HEK293 (cell line): ENCODE data around the gene ZNF513.

ENCODE experiments used
- BCL11B ChIP-seq: fragments of 450-650 bp; formaldehyde crosslinking; IDR thresholded peaks from 2 replicates; pipeline ENCODE4 v1.5.1; 2016; ENCODE audit warnings: low read depth, missing biosample characterization, missing genetic modification characterization
- FEZF1 ChIP-seq: fragments of 450-650 bp; formaldehyde crosslinking; IDR thresholded peaks from 2 replicates; pipeline ENCODE4 v1.5.1; 2016; ENCODE audit warnings: missing biosample characterization, missing genetic modification characterization
- HOXD13 ChIP-seq: sonication (generic); formaldehyde crosslinking; IDR thresholded peaks from 2 replicates; pipeline ENCODE4 v1.8.0; 2022; ENCODE audit warnings: missing genetic modification reagents, borderline replicate concordance
- INSM2 ChIP-seq: fragments of 450-650 bp; formaldehyde crosslinking; IDR thresholded peaks from 2 replicates; pipeline ENCODE4 v1.5.1; 2016; ENCODE audit warnings: missing biosample characterization, missing genetic modification characterization
- PRDM10 ChIP-seq: fragments of 450-650 bp; formaldehyde crosslinking; IDR thresholded peaks from 2 replicates; pipeline ENCODE4 v1.5.1; 2016; ENCODE audit warnings: missing biosample characterization, missing genetic modification characterization
- SP7 ChIP-seq: fragments of 450-650 bp; formaldehyde crosslinking; IDR thresholded peaks from 2 replicates; pipeline ENCODE4 v1.5.1; 2016; ENCODE audit warnings: missing biosample characterization, missing genetic modification characterization
- ZBTB10 ChIP-seq: fragments of 450-650 bp; formaldehyde crosslinking; IDR thresholded peaks from 2 replicates; pipeline ENCODE4 v1.5.1; 2016; ENCODE audit warnings: missing biosample characterization, missing genetic modification characterization
- ZBTB11 ChIP-seq: fragments of 450-650 bp; formaldehyde crosslinking; conservative IDR thresholded peaks from 2 replicates; pipeline ENCODE4 v1.5.1; 2016; ENCODE audit warnings: low read depth, missing biosample characterization, missing genetic modification characterization
- ZEB2 ChIP-seq: fragments of 450-650 bp; formaldehyde crosslinking; IDR thresholded peaks from 2 replicates; pipeline ENCODE4 v1.5.1; 2016; ENCODE audit warnings: missing biosample characterization, missing genetic modification characterization
- ZFP37 ChIP-seq: fragments of 450-650 bp; formaldehyde crosslinking; IDR thresholded peaks from 2 replicates; pipeline ENCODE4 v1.5.1; 2016; ENCODE audit warnings: missing biosample characterization, missing genetic modification characterization
- ZNF211 ChIP-seq: fragments of 450-650 bp; formaldehyde crosslinking; IDR thresholded peaks from 2 replicates; pipeline ENCODE4 v1.5.1; 2016; ENCODE audit warnings: low read depth, missing biosample characterization, missing genetic modification characterization
- ZNF302 ChIP-seq: fragments of 450-650 bp; formaldehyde crosslinking; IDR thresholded peaks from 2 replicates; pipeline ENCODE4 v1.5.1; 2016; ENCODE audit warnings: missing biosample characterization, missing genetic modification characterization, low read depth
- ZNF398 ChIP-seq: fragments of 450-650 bp; formaldehyde crosslinking; IDR thresholded peaks from 2 replicates; pipeline ENCODE4 v1.5.1; 2017; ENCODE audit warnings: missing biosample characterization, missing genetic modification characterization
- ZNF423 ChIP-seq: fragments of 450-650 bp; formaldehyde crosslinking; IDR thresholded peaks from 2 replicates; pipeline ENCODE4 v1.5.1; 2016; ENCODE audit warnings: missing biosample characterization, missing genetic modification characterization
- ZNF548 ChIP-seq: fragments of 450-650 bp; formaldehyde crosslinking; IDR thresholded peaks from 2 replicates; pipeline ENCODE4 v1.5.1; 2016; ENCODE audit warnings: missing biosample characterization, missing genetic modification characterization
- ZNF610 ChIP-seq: fragments of 450-650 bp; formaldehyde crosslinking; IDR thresholded peaks from 2 replicates; pipeline ENCODE4 v1.5.1; 2016; ENCODE audit warnings: missing biosample characterization, missing genetic modification characterization, borderline replicate concordance
- ZNF660 ChIP-seq: fragments of 450-650 bp; IDR thresholded peaks from 2 replicates; pipeline ENCODE4 v1.5.1; 2018; ENCODE audit warnings: missing biosample characterization, mild to moderate bottlenecking, missing genetic modification characterization
- ZNF704 ChIP-seq: fragments of 450-650 bp; formaldehyde crosslinking; IDR thresholded peaks from 2 replicates; pipeline ENCODE4 v1.5.1; 2016; ENCODE audit warnings: missing biosample characterization, missing genetic modification characterization
- ZNF776 ChIP-seq: fragments of 450-650 bp; formaldehyde crosslinking; IDR thresholded peaks from 2 replicates; pipeline ENCODE4 v1.5.0; 2017; ENCODE audit warnings: missing biosample characterization, missing genetic modification characterization, borderline replicate concordance
- ZNF785 ChIP-seq: fragments of 450-650 bp; formaldehyde crosslinking; IDR thresholded peaks from 2 replicates; pipeline ENCODE4 v1.5.1; 2016; ENCODE audit warnings: missing biosample characterization, missing genetic modification characterization
- ZSCAN16 ChIP-seq: fragments of 450-650 bp; formaldehyde crosslinking; IDR thresholded peaks from 2 replicates; pipeline ENCODE4 v1.5.1; 2016; ENCODE audit warnings: missing biosample characterization, missing genetic modification characterization

ZNF513 gene

GRCh38 chr2:27428213-27428977, 47.9 kb upstream of the ZNF513 start, which contains the start of gene NRBP1 (continued):
- TF ChIP-seq PRDM10 (peak; percentile 96), HOXD13 (CRISPR knock-in tag) (no peak), ZNF423 (tag by site-specific recombination) (0 out of 2 replicates have a peak, but pooled peaks have one; percentile 36), ZNF785 (no peak), ZNF302 (tag by site-specific recombination) (no peak), FEZF1 (tag by site-specific recombination) (no peak; the same call in 1 of the 2 replicates), SP7 (tag by site-specific recombination) (no peak; the same call in 1 of the 2 replicates), ZBTB10 (tag by site-specific recombination) (peak; percentile 80), BCL11B (peak; percentile 57; the same call in 1 of the 2 replicates), ZBTB11 (tag by site-specific recombination) (peak; percentile 67), INSM2 (tag by site-specific recombination) (no peak), ZNF776 (tag by site-specific recombination) (no peak), ZNF398 (no peak), ZNF548 (tag by site-specific recombination) (no peak), ZNF660 (no peak), ZEB2 (peak; percentile 93), ZNF704 (tag by site-specific recombination) (no peak), ZNF211 (tag by site-specific recombination) (no peak), ZNF610 (tag by site-specific recombination) (peak; percentile 35; the same call in 1 of the 2 replicates), ZSCAN16 (tag by site-specific recombination) (no peak), ZFP37 (tag by site-specific recombination) (0 out of 2 replicates have a peak, but pooled peaks have one; percentile 61)
